GM19193 (cell line): ENCODE measurements around the gene AHDC1.
A peak's percentile ranks its signal among the peaks of the same experiment; 100 is the strongest.

ENCODE experiments used
- POLR2A ChIP-seq: IDR thresholded peaks from 4 replicates; pipeline ENCODE4 v1.6.1; 2011; ENCODE audit not compliant: insufficient read depth, insufficient read length; ENCODE audit errors: extremely low read depth

The AHDC1 gene

GRCh38 chr1:27623327-27624212 is 19.6 kb upstream of the AHDC1 start:
- peak; percentile 34 for TF ChIP-seq POLR2A

GRCh38 chr1:27622828-27623227 is 18.9 kb upstream of the AHDC1 start:
- TF ChIP-seq POLR2A, result no peak

DNA sequence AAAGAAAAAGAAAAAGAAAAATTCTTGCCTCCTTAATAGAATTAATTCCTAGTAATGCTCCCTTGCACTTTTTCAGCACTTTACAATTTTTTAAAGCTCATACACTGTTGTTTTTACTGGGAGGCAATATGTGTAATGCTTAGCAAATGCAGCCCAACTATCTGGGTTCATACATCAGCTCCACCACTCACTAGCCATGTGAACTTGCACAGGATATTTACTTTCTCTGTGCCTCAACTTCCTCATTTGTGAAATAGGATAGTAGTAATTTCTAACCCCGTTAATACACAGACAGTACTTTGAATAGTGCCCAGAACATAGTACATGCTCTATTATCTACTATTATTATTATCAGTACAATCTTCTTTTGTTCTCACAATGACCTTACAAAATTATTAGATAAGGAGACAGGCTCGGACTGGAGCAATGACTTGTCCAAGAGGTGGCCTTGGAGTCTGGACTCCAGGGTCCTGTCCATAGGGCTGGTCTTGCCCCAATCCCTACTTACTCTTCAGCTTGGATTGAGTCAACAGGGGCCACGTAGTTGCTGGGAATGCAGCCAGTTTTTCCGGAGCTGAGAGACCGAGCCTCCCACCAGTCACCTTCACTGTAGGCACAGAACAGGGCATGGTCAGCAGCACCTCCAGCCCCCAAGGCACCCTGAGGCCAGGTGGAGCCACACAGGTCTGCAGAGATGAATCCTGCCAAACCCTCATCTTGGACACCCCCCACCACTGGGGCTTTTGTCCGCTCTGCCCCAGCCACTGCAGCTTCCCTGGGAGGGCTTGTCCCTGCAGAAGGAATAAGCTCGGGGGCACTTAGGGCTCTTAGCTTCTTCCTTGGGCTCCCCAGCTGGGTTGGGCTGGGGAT is 17.3 kb upstream of the AHDC1 start:
- TF ChIP-seq POLR2A, result no peak

GRCh38 chr1:27618341-27619082 is 14.6 kb upstream of the AHDC1 start:
- no peak for TF ChIP-seq POLR2A

GRCh38 chr1:27617420-27617819 is 13.5 kb upstream of the AHDC1 start:
- no peak for TF ChIP-seq POLR2A

- TF ChIP-seq POLR2A, result no peak
These were observed 12.5 kb upstream of the AHDC1 start for GRCh38 chr1:27616441-27616840.

DNA sequence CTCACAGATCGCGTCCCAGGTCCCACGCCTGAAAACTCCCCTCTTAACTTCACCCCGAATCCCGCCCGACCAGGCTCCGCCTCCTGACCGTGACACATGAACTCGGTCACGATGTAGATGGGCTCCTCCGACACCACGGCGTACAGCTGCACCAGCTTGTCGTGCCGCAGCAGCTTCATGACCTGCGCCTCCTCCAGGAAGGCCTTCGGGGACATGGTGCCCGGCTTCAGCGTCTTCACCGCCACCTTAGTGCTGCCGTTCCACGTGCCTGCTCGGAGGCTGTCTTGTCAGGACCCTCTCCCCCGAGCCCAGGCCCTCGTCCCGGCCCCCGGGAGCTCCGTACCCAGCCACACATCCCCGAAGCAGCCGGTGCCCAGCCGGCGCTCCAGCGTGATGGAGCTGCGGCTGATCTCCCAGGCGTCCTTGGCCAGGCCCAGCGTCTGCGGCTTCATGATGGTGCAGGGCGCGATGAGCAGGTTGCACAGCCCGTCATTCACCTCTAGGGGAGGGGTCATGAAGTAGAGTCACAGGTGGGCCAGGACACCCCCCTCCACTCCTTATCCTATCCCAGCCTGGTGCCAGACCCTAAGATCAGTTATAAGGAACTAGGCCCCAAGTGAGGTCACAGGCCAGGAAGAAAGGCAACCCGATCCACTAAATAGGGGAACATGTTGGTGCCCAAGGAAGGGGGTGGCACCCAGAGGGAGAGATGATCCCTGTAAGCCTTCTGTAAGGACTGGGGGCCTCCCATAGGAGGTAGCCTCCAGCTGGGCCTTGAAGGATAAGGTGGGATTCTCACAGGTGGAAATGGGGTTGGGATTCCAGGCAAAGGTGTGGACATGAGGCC is 11.6 kb upstream of the AHDC1 start:
- no peak for TF ChIP-seq POLR2A

- TF ChIP-seq POLR2A, result no peak
These were observed 10.8 kb upstream of the AHDC1 start for GRCh38 chr1:27614625-27615344.

GRCh38 chr1:27614043-27614624 is 10.2 kb upstream of the AHDC1 start:
- TF ChIP-seq POLR2A, result no peak

- no peak for TF ChIP-seq POLR2A
These were observed 8.8 kb upstream of the AHDC1 start for GRCh38 chr1:27612718-27613117.

DNA sequence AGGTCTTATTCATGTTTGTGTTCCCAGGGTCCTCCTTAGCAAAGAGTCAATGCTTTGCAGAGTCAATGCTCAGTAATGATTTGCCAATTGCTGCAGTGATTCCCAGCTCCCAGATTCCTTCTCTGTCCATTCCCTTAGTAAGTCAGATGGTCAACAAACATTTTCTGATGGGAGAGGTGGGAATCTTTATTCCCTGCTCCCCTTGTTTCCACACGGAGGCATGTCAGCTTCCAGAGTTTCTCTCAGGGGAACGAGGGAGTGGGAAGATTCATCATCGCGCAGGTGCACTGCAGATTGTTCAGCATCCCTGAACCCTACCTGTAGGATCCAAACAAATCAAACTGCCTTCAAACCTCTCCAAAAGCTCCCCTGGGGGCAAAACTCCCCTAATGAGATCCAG is 7.5 kb upstream of the AHDC1 start:
- no peak for TF ChIP-seq POLR2A

DNA sequence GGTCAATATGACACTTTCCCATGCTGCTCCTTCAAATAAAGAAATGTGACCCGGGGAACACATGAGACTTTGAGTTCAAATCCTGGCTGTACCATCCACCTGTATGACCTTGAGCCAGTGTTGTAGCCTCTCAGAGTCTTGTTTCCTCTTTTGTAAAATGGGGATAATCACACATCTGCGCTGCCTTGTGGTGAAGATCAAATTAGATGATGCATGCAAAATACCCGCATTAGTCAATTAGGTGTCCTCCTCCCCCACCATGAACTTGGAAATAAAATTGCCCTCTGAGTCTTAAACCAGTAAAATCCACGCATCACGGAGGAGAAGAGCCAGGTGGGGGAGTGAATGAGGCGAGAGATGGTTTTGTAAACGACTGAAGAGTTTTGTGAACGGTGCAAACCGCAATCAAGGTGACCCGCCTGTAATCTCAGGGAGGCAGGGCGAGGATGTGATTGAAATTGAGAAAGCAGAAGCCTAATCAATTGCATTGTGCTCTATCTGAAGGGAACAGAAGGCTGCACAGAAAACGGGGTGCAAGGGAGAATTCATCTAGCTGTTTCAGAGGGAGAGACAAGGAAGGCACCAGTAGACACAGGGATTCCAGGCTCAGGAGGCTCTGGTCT is 5.8 kb upstream of the AHDC1 start:
- peak; percentile 3 for TF ChIP-seq POLR2A

- TF ChIP-seq POLR2A, result no peak
These were observed 5.2 kb upstream of the AHDC1 start for GRCh38 chr1:27609210-27609555.
